Measurements from ENCODE around the gene CDKN2AIPNL.

Gene CDKN2AIPNL

GRCh38 chr5:134446938-134447337, 35.3 kb upstream of the CDKN2AIPNL start:
- no peak for TF ChIP-seq CTCF (IDR thresholded peaks at IDR 0.05)

- no peak for TF ChIP-seq CTCF (IDR thresholded peaks at IDR 0.05)
Measured at GRCh38 chr5:134445856-134446818, 34.5 kb upstream of the CDKN2AIPNL start.

- TF ChIP-seq CTCF (IDR thresholded peaks at IDR 0.05): no peak
Measured at GRCh38 chr5:134444941-134445471, 33.3 kb upstream of the CDKN2AIPNL start.

- TF ChIP-seq CTCF (IDR thresholded peaks at IDR 0.05): no peak
Measured at GRCh38 chr5:134440201-134440755, 28.6 kb upstream of the CDKN2AIPNL start.

GRCh38 chr5:134439210-134439654, 27.6 kb upstream of the CDKN2AIPNL start:
- no peak for TF ChIP-seq CTCF (IDR thresholded peaks at IDR 0.05)

GRCh38 chr5:134438721-134439123, 27.0 kb upstream of the CDKN2AIPNL start:
- no peak for TF ChIP-seq CTCF (IDR thresholded peaks at IDR 0.05)

GRCh38 chr5:134437847-134438581, 26.3 kb upstream of the CDKN2AIPNL start:
- TF ChIP-seq CTCF (IDR thresholded peaks at IDR 0.05): no peak

Data from LNCAP (cell line).